ENCODE results near the gene FLRT1. TPM values are rescaled to one million over a fixed set of nuclear protein-coding genes. Genes with fewer than 3 reads are reported as not detected.

FLRT1 gene
- total and polyA plus RNA-seq, 3 donors from 2014 or later, result 0.67 to 0.79 (median 0.74) TPM

DNA sequence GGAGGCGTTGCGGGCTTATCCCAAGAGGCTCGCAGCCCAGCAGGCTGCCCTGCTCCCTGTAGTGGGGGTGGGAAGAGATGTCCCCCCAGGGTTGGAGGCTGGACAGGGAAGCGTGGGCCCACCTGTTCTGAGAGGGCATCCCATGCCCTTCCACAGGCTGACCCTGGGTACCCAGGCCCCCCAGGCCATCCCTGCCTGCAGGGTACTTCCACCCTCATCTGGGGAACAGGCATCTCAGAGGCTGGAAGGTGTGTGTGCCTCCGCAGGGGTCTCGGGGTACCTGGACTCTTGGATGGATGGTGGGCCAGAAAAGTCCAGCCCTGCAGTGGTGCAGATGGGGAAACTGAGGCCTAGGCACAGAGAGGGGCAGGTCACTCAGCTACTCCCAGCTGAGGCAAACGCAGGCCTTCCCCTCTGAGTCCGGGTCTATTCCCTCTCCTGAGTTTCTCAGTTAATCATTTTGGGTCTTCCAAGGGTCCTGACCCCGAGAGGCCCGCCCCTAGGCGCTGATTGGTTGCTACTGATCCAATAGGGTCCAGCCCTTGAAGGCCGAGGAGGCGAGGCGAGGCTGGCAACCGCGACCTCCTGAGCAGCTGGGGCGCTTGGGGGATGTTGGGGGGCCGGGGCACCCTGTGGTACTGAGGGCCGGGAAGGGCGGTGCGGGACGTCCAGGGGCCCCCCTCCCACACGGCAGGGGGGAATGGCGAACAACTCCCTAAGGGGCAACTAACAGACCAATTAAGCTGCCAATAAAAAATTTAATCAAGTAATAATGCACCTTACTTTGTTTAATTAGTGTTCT, 23.8 kb downstream of the FLRT1 start:
- Histone ChIP-seq H3K27ac (no peak overlapping the region), H3K36me3 (ENCODE audit: low read depth, missing control alignments) (no peaks in the 10 kb centered on the region), H3K27me3 (no peaks in the 10 kb centered on the region), H3K4me1 (no peaks in the 10 kb centered on the region), H3K4me3 (peak overlapping the region in 1 of 2 donors; percentile 14), H3K9me3 (no peaks in the 10 kb centered on the region)
- 53 to 66% methylated on average over 11 to 24 of the region's 24 CpGs for WGBS, 2 donors
- intact Hi-C loops (cut with DNase I; ENCODE audit: low total_unique reads), result no loop called here
- peak; percentile 28 for DNase-seq
- TF ChIP-seq POLR2A (IDR thresholded peaks at IDR 0.05), result no peak
- TF ChIP-seq, protein P1, sequence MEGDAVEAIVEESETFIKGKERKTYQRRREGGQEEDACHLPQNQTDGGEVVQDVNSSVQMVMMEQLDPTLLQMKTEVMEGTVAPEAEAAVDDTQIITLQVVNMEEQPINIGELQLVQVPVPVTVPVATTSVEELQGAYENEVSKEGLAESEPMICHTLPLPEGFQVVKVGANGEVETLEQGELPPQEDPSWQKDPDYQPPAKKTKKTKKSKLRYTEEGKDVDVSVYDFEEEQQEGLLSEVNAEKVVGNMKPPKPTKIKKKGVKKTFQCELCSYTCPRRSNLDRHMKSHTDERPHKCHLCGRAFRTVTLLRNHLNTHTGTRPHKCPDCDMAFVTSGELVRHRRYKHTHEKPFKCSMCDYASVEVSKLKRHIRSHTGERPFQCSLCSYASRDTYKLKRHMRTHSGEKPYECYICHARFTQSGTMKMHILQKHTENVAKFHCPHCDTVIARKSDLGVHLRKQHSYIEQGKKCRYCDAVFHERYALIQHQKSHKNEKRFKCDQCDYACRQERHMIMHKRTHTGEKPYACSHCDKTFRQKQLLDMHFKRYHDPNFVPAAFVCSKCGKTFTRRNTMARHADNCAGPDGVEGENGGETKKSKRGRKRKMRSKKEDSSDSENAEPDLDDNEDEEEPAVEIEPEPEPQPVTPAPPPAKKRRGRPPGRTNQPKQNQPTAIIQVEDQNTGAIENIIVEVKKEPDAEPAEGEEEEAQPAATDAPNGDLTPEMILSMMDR (IDR thresholded peaks at IDR 0.05), result no peak

DNA sequence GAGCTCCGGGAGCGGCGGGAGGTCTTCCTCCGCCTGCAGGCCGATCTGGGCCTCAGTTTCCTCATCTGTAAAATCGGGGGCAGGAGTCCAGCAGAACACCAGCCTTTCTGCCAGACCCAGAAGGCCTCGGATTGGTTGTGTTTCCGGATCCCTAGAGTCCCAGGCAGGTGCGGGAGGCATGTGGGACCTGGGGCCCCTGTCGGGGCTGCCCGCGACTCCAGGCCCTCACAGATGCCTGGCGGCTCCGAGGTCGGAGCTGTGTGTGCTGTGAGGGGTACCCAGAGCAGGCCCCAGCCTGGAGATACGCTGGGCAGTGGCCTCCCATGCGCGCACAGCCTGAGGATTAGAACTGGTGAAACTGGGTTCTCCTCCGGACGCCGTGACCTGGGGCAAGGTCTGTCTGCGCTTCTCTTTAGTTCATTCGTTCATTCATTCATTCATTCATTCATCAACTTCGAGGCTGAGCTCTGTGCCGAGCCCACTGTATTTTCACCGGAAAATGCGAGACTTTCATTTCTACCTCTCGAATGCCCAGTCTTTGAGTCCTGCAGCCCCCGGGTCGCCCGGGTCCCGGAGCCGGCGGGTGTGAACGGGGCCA, 24.6 kb downstream of the FLRT1 start:
- WGBS, 2 donors, result 14 to 37% methylated on average over 20 to 35 of the region's 35 CpGs
- Histone ChIP-seq H3K9me3 (no peaks in the 10 kb centered on the region), H3K27ac (no peak overlapping the region), H3K36me3 (ENCODE audit: low read depth, missing control alignments) (no peaks in the 10 kb centered on the region), H3K4me1 (no peaks in the 10 kb centered on the region), H3K27me3 (no peaks in the 10 kb centered on the region), H3K4me3 (peak overlapping the region; percentile 14 to 44)
- no peak for DNase-seq
- TF ChIP-seq POLR2A (IDR thresholded peaks at IDR 0.05), result no peak
- TF ChIP-seq, protein P1 (IDR thresholded peaks at IDR 0.05), result no peak
- intact Hi-C loops (cut with DNase I; ENCODE audit: low total_unique reads), result no loop called here

DNA sequence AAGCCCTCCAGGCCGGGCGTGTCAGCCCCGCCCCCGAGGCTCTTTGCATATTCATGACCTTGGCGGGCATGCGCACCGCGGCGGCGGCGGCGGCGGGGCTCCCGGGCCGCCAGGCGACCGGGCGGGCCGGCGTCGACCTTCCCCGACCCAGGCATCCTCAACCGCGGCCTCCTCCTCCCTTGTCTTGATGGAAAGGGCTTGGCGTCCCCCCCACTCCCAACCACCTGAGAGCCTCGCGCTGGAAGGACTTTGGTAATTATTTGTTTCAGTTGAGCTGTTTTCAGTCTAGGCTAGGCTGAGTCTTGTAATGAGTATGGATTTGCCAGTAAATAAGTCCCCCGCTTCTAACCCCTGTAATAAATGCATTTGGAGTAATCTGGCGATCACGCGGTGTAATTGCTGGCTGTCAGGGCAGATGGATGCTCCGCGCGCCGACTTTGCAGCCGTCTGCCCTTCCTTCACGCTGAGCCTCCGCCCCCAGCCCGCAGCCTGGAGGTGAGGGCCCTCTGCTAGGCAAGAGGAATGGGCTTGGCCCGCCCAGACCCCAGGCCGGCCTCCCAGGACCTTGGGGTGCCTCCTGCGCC, 25.2 kb downstream of the FLRT1 start:
- 3 to 9% methylated on average over 20 to 38 of the region's 42 CpGs for WGBS, 2 donors
- TF ChIP-seq POLR2A (IDR thresholded peaks at IDR 0.05), result no peak
- TF ChIP-seq, protein P1 (IDR thresholded peaks at IDR 0.05), result no peak
- Histone ChIP-seq H3K36me3 (ENCODE audit: low read depth, missing control alignments) (no peaks in the 10 kb centered on the region), H3K9me3 (no peaks in the 10 kb centered on the region), H3K4me3 (peak overlapping the region; percentile 14 to 44), H3K27me3 (no peaks in the 10 kb centered on the region), H3K4me1 (no peaks in the 10 kb centered on the region), H3K27ac (no peak overlapping the region)
- intact Hi-C loops (cut with DNase I; ENCODE audit: low total_unique reads), result no loop called here
- peak; percentile 69 for DNase-seq

DNA sequence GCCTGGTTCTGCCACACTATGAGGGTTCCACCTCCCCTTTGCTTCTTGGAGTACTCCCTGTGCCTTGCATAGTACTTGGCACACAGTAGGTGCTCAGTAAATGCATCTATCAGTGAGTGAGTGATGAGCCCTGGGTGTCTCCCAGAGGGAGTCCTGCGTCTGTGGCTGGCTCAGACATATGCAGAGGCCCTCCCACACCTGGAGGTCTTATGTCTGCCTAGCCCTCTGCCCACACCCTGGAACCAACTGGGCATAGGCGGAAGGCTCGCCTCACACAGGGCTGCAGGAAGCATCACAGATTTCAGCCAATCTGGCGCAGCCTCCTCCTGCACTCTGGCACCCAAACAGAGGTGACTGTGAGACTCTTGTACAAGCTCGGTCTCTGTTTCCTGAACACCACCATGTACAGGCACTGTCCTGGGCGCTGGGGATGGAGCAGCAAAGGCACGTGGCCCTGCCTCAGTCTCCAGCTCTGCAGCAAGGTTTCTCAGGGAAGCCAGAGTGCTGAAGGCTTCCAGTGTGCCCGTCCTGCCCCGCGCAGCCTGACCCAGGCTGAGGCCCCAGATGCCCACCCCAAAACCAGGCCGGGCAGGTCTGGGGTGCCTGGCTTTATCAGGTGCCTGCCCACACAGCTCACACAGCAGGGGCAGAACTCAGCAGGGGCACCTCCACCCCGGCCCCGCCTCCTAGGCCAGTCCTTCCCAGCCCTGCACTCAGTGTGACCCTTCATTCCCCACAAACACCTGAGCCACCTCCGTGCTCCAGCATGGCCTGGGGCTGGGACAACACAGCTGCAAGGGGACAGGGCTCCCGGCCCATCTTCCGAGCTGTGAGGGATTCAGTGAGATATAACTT, 26.7 kb downstream of the FLRT1 start:
- intact Hi-C loops (cut with DNase I; ENCODE audit: low total_unique reads), result no loop called here

More for the DNA sequence above, 26.7 kb downstream of the FLRT1 start:
- no peaks in the 10 kb centered on the region for H3K4me1 ChIP-seq
- no peaks in the 10 kb centered on the region for H3K9me3 ChIP-seq
- H3K4me3 ChIP-seq, result no peak overlapping the region
- DNase-seq, result no peak
- no peaks in the 10 kb centered on the region for H3K36me3 ChIP-seq (ENCODE audit: low read depth, missing control alignments)
- H3K27me3 ChIP-seq, result no peaks in the 10 kb centered on the region
- TF ChIP-seq POLR2A (IDR thresholded peaks at IDR 0.05), result no peak
- TF ChIP-seq, protein P1 (IDR thresholded peaks at IDR 0.05), result no peak
- 89 to 93% methylated on average over 7 to 16 of the region's 16 CpGs for whole genome bisulfite sequencing, 2 donors
- H3K27ac ChIP-seq, result no peak overlapping the region

Measured in testis (tissue), 3 donors.